Osteocyte (in vitro differentiated cells): ENCODE measurements around the gene EIF2A. TPM values are rescaled to one million over a fixed set of nuclear protein-coding genes. Genes with fewer than 3 reads are reported as not detected.
"Not testable (repeated sequence)": the region's sequence is repeated elsewhere in the genome, so short reads cannot be mapped to it uniquely, and the experiment has no call there.

Experiments used
- DNase-seq: peaks from one replicate; pipeline ENCODE4 v3.0.0; 2021; ENCODE audit warnings: mixed read lengths; ENCODE audit not compliant: unreplicated experiment; ENCODE audit errors: extremely low spot score
- H3K27ac Mint-ChIP-seq: one replicate; pipeline ENCODE4 v1.8.0; 2021; ENCODE audit warnings: mild to moderate bottlenecking, mixed read lengths; ENCODE audit not compliant: unreplicated experiment
- H3K27me3 Mint-ChIP-seq: one replicate; pipeline ENCODE4 v1.8.0; 2021; ENCODE audit warnings: mixed read lengths; ENCODE audit not compliant: unreplicated experiment
- H3K36me3 Mint-ChIP-seq: one replicate; pipeline ENCODE4 v1.8.0; 2021; ENCODE audit warnings: mixed read lengths; ENCODE audit not compliant: unreplicated experiment
- H3K4me1 Mint-ChIP-seq: one replicate; pipeline ENCODE4 v1.8.0; 2021; ENCODE audit warnings: mixed read lengths; ENCODE audit not compliant: unreplicated experiment
- H3K4me3 Mint-ChIP-seq: one replicate; pipeline ENCODE4 v1.8.0; 2021; ENCODE audit warnings: mild to moderate bottlenecking, moderate library complexity, mixed read lengths; ENCODE audit not compliant: unreplicated experiment
- H3K9me3 Mint-ChIP-seq: one replicate; pipeline ENCODE4 v1.8.0; 2021; ENCODE audit warnings: mixed read lengths; ENCODE audit not compliant: unreplicated experiment
- long read RNA-seq: library from polyadenylated mRNA; unstranded; transcript quantifications from one replicate; pipeline ENCODE4 v2.0.0, GENCODE V29; 2021
- total RNA-seq: library from RNA; stranded (reverse); gene quantifications from 2 replicates; pipeline ENCODE4 v1.2.1, GENCODE V29; 2021
- TF ChIP-seq, protein P1 (sequence below): fragments of 200-600 bp; sonication (generic); IDR thresholded peaks from 2 replicates; pipeline ENCODE4 v1.5.0; 2021; ENCODE audit warnings: antibody characterized with exemption, mild to moderate bottlenecking, moderate library complexity

Gene EIF2A
- total RNA-seq = 66.5 and 67.7 TPM in 2 replicates
- long read RNA-seq, transcript EIF2A-214 (13 exons, 1,913 nt) = minor isoform, 6 of 659 reads
- long read RNA-seq, transcript EIF2A-203 (14 exons, 2,198 nt) = major isoform, 421 of 659 reads
- long read RNA-seq, partial matches to known transcripts = 180 of 659 reads
- long read RNA-seq, other reads (novel, unspliced or antisense) = 48 of 659 reads

DNA sequence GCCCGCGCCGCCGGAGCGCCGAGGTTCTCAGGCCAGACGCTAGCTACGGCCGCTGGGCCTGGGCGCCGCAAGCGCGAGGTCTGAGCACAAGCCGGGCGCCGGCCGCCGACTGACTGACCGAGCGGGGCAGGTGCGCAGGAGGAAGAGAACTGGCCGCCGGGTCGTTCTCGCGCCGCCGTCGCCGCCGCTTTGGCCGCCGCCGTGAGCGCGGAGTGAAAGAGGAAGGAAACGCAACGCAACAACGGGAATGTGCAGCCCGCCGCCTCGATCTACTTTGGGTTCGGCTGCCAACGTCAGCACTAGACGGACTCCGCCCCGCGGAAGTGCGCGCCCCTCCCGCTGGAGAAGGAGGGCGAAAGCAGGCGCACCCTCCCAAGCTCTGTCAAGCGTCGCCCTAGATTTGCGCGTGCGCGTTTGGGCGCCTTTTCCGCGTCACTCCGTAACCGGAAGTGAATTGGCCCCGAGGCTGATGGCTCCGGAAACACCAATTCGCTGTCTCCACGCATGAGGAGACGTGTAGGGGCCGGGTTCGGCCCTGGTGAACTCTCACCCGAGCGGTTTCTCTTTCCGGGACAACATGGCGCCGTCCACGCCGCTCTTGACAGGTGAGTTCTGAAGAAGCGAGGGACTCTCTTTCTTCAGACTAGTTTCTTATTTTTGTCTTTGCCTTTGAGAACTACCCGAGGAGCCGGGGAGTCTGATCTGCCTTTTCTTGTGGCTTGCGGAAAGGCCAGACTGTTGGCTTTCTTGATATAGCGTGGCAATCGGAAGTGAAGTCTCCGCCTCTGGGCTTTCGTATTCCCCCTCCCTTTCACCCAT lies at the start of gene EIF2A, which contains the start of gene SERP1:
TSS of gene EIF2A (plus strand) at position 562 of the 819 bp plus-strand sequence. CDS start at position 578, 16 bp downstream.
TSS of gene SERP1 (minus strand) at position 271 of the 819 bp plus-strand sequence. CDS start 361 bp downstream, outside the sequence.
- Mint-ChIP-seq H3K4me1 (peaks cover 34% of the 10 kb centered on the region), H3K27ac (peak within 1 kb of the TSS; percentile 100), H3K4me3 (peak within 1 kb of the TSS; percentile 100), H3K36me3 (peaks cover 23% of the 10 kb centered on the region), H3K27me3 (no peaks in the 10 kb centered on the region), H3K9me3 (no peaks in the 10 kb centered on the region)
- DNase-seq = peak; percentile 100
- TF ChIP-seq, protein P1, sequence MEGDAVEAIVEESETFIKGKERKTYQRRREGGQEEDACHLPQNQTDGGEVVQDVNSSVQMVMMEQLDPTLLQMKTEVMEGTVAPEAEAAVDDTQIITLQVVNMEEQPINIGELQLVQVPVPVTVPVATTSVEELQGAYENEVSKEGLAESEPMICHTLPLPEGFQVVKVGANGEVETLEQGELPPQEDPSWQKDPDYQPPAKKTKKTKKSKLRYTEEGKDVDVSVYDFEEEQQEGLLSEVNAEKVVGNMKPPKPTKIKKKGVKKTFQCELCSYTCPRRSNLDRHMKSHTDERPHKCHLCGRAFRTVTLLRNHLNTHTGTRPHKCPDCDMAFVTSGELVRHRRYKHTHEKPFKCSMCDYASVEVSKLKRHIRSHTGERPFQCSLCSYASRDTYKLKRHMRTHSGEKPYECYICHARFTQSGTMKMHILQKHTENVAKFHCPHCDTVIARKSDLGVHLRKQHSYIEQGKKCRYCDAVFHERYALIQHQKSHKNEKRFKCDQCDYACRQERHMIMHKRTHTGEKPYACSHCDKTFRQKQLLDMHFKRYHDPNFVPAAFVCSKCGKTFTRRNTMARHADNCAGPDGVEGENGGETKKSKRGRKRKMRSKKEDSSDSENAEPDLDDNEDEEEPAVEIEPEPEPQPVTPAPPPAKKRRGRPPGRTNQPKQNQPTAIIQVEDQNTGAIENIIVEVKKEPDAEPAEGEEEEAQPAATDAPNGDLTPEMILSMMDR = no peak

DNA sequence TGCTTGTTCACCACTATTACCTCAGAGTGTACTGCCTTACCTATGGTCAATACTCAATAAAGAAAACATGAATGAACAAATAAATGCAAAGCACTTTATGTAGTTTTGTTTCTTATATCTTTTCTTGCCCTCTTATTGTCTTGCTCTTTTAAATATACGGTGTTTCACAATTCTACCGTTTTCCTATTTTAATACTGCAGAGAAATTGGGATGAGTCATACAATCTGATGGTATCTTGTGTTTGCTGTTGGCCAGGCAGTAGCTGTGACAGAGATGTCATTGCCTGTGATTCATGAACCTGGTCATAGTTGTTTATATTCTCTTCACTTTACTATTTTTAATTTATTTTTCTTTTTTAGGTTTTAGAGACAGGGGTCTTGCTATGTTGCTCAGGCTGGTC lies 48.6 kb upstream of the EIF2A start:
- DNase-seq = no peak
- TF ChIP-seq, protein P1 = no peak
- Mint-ChIP-seq H3K36me3 (no peaks in the 10 kb centered on the region), H3K9me3 (no peaks in the 10 kb centered on the region), H3K27me3 (no peaks in the 10 kb centered on the region), H3K4me3 (no peak overlapping the region), H3K27ac (no peak overlapping the region), H3K4me1 (peaks cover 8% of the 10 kb centered on the region)

DNA sequence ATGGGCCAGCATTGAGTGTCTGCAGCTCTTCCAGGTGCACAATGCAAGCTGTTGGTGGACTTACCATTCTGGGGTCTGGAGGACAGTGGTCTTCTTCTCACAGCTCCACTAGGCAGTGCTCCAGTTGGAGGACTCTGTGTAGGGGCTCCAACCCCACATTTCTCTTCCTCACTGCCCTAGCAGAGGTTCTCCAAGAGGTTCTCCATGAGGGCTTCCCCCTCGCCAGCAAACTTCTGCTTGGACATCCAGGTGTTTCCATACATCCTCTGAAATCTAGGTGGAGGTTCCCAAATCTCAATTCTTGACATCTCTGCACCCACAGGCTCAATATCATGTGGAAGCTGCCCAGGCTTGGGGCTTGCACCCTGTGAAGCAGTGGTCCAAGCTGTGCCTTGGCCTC lies 45.6 kb upstream of the EIF2A start:
- not testable (repeated sequence) for H3K36me3 Mint-ChIP-seq, H3K27me3 Mint-ChIP-seq, H3K9me3 Mint-ChIP-seq, H3K4me1 Mint-ChIP-seq, DNase-seq, H3K4me3 Mint-ChIP-seq, H3K27ac Mint-ChIP-seq

DNA sequence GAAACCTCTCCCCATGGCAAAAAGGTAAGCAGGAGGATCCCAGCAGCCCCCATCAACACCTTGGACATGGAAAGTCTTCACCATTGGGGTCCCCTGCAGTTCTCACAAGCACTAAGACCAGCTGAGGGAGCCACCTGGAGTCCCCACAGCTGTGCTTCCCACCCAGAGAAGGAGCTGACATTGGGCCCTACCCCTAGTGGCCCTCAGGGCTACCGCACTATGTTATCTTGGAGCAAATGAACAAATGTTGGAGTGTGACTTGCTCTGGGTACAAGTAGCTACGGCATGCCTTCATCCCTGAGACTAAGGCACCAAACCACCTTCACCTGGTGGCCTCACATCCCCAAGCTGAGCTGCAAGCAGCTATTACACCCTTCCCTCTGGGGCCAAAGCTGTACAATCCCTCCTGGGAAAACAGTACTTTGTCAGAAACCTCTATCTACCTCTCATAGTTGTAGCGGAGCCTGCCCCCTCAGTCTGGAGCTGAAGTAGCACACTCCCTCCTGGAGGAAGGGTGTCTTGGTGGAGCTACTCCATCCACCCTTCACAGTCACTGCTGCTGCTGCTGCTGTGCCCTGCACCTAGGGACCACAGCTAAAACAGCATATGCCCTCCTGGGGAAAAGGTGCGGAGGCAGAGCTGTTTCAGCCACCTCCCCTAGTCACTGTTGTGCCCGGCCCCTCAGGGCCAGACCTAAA lies 43.0 kb upstream of the EIF2A start:
- H3K4me1 Mint-ChIP-seq = no peaks in the 10 kb centered on the region
- DNase-seq = no peak
- no peaks in the 10 kb centered on the region for H3K27me3 Mint-ChIP-seq
- TF ChIP-seq, protein P1 = no peak
- no peaks in the 10 kb centered on the region for H3K36me3 Mint-ChIP-seq
- no peak overlapping the region for H3K4me3 Mint-ChIP-seq
- no peak overlapping the region for H3K27ac Mint-ChIP-seq
- peaks cover 4% of the 10 kb centered on the region for H3K9me3 Mint-ChIP-seq

DNA sequence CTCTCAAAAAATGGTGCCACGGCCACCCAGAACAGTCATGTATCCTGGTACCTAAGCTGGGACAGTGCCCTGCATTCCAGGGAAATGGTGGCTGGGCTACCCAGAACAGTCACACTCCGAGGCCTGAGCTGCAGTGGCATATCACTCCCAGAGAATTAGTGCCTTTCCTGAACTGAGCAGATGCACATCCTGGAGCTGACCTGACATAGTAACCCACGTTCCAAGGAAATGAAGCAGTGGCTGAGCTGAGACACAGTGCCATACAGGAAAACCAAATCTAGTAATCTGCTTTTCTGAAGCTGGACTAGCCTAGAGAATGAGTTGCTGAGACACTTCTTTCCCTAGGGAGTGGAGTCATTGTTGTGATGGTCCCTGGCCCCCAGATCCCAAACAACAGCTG lies 42.1 kb upstream of the EIF2A start:
- DNase-seq = no peak
- Mint-ChIP-seq H3K27ac (no peak overlapping the region), H3K4me3 (no peak overlapping the region), H3K36me3 (no peaks in the 10 kb centered on the region), H3K27me3 (no peaks in the 10 kb centered on the region), H3K9me3 (peaks cover 4% of the 10 kb centered on the region), H3K4me1 (no peaks in the 10 kb centered on the region)
- TF ChIP-seq, protein P1 = no peak
